ENCODE measurements around the gene GULP1.

Gene GULP1

DNA sequence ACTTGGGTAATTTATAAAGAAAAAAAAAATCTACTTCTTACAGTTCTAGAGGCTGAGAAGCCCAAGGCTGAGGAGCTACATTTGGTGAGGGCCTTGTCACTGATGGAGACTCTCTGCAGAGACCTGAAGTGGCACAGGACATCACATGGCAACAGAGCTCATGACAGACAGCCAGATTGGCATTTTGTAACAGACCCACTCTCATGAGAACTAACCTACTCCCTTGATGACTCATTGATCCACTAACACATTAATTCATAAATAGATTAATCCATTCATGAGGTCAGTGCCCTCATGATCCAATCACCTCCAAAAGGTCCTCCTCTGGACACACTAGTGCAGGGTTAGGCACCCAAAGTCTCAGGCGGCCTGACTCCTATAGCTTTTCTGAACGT lies 318.4 kb downstream of the GULP1 start:
- no peak for DNase-seq

DNA sequence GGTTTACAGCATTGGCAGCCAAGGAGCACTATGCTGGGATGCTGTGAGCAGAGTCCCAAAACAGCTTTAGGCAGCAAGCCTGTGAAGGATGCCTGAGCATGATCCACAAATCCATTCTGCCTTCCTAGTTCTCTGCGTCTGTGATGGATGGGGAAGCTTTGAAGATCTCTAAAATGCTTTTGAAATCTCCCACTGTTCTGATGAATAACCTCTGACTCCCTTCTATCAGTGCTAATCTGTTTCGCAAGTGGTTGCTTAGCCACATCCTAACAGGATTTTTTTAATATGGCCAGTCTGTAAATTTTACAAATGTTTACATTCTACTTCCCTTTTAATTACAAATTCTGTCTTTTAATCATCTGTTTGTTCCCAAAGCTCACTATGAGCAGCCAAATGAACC lies 319.2 kb downstream of the GULP1 start:
- DNase-seq, result no peak

- no peak for DNase-seq
Measured at GRCh38 chr2:188619146-188619545, 327.5 kb downstream of the GULP1 start.

DNA sequence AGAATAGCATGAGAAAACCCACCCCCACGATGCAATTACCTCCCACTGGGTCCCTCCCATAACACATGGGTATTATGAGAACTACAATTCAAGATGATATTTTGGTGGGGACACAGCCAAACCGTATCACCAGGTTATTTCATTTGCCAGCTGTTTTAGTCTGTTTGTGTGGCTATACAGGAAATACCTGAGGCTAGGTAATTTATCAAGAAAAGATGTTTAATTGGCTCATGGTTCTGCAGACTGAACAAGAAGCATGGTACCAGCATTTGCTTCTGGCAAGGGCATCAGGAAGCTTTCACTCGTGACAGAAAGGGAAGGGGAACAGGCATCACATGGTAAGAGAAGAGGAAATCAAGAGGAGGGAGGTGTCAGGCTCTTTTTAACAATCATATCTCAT lies 329.2 kb downstream of the GULP1 start:
- DNase-seq, result no peak

- DNase-seq, result no peak
Measured at GRCh38 chr2:188622601-188623260, 331.1 kb downstream of the GULP1 start.

DNA sequence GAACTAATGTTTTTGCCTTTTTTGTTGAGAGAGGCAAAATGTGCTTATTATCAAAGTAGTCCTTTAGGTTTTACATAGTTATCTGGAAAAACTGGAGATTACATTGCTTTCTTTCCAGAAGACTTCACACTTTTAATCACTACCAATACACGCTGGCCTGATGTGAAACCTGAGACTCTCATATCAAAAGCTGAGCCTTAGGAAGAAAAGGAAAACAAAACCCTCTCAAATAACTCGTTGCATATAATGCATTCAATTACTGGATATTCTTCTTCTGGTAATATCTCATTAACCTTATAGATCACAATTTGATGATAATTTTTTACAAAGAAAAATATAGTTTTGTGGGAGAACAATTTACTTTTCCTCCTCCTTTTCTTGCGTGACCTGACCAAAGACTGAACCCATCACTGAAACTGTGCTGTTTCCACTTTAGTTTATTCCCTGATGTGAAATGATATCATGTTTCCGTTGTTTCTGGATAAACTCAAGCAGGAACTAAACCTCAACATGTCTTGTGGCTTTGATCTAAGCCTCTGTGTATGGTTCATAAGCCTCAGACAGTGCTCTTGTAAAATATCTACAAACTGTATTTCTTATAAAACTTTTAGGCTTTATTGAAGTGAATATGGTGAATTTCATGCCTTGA lies 332.4 kb downstream of the GULP1 start:
- no peak for DNase-seq

GRCh38 chr2:188627471-188627870 lies 335.8 kb downstream of the GULP1 start:
- DNase-seq, result no peak

DNA sequence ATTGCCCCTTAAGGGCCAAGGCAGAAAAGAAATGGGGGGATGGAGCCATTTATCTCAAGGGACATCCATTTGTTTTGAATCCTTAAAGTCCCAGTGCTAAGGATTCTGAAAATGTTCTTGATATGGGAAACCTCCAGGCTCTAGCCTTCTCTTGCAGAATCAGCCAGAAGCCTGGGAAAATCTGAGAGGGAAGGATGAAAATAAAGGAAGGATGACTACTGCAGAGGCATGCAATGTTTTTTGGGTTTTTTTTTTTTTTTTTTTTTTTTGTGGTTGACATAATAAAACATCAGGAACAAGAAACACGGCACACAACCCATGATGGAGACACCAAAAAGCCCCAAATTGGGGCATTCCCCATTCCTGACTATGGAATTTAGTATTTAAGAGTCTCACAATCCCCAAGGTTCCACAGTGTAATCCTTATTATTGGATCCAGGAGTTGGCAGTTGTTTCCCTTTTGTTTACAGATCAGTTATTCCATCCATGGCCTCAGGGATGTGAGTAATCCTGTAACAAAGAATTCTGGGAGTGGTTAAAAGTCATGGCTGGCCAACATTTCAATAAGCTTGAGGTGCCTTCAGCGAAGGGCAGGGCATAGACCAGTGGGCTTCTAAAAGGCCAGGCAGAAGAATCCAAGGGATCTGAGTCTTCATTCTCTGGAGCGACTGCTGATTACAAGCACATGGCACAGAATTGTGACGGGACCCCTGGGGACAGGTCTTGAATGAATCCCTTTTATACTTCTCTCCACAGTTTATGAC lies 337.5 kb downstream of the GULP1 start:
- no peak for DNase-seq

DNA sequence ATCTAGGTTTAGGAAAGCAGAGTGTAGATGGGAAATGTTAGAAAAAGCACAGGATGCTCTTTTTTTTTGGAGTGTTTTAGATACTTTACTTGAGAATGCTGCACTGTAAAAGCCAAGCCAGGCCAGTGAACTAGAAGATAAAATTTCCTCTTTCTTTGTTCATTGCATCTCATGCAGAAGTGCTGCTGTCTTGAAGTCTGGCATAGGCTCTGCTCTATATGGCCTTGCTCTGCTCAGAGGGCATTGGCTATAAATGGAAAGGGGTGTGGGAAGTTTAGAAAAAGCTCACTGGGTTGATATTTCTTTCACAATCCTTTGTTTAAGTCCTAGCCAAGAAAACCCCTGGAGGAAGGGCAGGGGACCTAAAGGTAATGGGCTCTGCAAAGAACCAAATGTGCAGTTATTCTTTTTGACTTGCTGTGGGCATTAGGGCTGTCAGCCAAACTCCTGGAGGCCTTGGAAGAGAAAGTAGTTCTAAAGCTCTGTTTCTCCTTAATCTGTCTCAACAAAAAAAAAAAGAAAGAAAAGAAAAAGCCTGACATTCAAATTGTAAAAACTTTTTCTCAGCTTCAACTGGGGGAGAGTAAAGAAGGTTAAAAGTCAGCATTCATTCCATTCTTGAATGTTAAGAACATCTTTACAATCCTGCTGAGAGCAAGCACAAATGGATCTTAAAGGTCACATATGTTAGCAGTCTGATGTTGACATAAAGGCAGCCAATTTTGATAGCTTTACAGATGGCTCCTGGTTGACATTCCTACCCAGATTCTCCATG lies 338.3 kb downstream of the GULP1 start:
- DNase-seq, result no peak

DNA sequence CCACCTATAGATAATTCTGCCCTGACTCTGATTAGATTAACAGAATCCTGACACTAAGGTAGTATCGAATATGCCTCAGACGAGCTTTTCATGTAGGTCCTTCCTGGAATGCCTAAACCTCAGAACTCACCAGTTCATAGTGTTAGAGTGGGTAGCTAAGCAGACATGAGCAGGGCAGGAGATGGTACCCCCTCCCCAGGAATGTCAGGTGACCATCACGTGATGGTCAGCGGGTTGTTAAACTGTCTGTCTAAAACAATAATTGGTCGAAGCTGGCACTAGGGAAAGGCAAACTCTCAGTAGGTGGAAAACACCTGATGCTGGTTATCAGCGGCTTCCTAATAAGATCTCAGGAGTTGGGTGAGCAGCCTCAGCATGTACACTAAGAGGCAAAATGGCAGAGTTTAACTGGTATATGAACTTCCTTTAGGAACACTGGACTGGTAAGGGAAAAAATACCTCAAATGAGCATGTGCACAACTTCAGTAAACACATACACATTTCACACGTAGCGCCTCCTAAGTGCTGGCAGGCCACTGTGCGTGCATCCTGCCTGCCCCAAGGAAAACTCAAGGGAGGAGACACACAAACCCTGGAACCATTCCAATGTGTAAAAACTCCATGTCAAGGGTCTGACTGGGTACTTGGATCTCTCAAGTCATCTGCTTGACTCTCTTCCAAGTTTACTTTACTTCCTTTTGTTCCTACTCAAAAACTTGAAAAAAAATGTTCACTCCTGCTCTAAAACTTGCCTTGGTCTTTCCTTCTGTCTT lies 339.5 kb downstream of the GULP1 start:
- no peak for DNase-seq

GRCh38 chr2:188634656-188635055 lies 343.0 kb downstream of the GULP1 start:
- DNase-seq, result no peak

Measured in stimulated activated CD4-positive, alpha-beta T cell treated with anti-CD3 and anti-CD28 coated beads, Interleukin-4, amount 100 ng/mL, for 24 hours (primary cell).